OCI-LY7 (cell line): ENCODE measurements around the gene RPRD1B.

Source experiments
- EZH2phosphoT487 ChIP-seq: fragments of 200-600 bp; sonication (generic); IDR thresholded peaks from 2 replicates; pipeline ENCODE4 v1.6.1; 2018; ENCODE audit warnings: low read depth, borderline replicate concordance, mild to moderate bottlenecking, mixed run types, antibody characterized with exemption, low read length, moderate library complexity, mixed read lengths
- TF ChIP-seq, protein P1 (sequence below): fragments of 200-600 bp; sonication (generic); conservative IDR thresholded peaks from 2 replicates; pipeline ENCODE4 v1.5.1; 2014; ENCODE audit warnings: mild to moderate bottlenecking, antibody characterized with exemption, low read length, moderate library complexity, mixed read lengths

GRCh38 chr20:38001173-38001875, 32.2 kb upstream of the RPRD1B start:
- TF ChIP-seq, protein P1, sequence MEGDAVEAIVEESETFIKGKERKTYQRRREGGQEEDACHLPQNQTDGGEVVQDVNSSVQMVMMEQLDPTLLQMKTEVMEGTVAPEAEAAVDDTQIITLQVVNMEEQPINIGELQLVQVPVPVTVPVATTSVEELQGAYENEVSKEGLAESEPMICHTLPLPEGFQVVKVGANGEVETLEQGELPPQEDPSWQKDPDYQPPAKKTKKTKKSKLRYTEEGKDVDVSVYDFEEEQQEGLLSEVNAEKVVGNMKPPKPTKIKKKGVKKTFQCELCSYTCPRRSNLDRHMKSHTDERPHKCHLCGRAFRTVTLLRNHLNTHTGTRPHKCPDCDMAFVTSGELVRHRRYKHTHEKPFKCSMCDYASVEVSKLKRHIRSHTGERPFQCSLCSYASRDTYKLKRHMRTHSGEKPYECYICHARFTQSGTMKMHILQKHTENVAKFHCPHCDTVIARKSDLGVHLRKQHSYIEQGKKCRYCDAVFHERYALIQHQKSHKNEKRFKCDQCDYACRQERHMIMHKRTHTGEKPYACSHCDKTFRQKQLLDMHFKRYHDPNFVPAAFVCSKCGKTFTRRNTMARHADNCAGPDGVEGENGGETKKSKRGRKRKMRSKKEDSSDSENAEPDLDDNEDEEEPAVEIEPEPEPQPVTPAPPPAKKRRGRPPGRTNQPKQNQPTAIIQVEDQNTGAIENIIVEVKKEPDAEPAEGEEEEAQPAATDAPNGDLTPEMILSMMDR = no peak
- no peak for TF ChIP-seq EZH2phosphoT487
